ENCODE measurements around the gene WWC2. TPM values are rescaled to one million over a fixed set of nuclear protein-coding genes. Genes with fewer than 3 reads are reported as not detected.

WWC2 gene
- total RNA-seq, 1 experiment from 2014 or later, result 82.8 TPM

GRCh38 chr4:183073838-183074145, 25.3 kb upstream of the WWC2 start:
- no peak for DNase-seq (ENCODE audit: low spot score)
- Histone ChIP-seq H3K4me1 (ENCODE audit: insufficient read depth, low read length, poor library complexity, severe bottlenecking) (peaks cover 25% of the 10 kb centered on the region), H3K27ac (ENCODE audit: low read depth, low read length, poor library complexity, severe bottlenecking) (no peak overlapping the region), H3K36me3 (ENCODE audit: insufficient read depth, low read length, poor library complexity, severe bottlenecking) (no peaks in the 10 kb centered on the region), H3K27me3 (replicated peaks; ENCODE audit: insufficient read depth, low read depth, low read length, poor library complexity) (no peaks in the 10 kb centered on the region), H3K9me3 (ENCODE audit: low read depth, low read length, poor library complexity, severe bottlenecking) (peaks cover 10% of the 10 kb centered on the region), H3K4me3 (ENCODE audit: low read depth, low read length, poor library complexity, severe bottlenecking) (no peak overlapping the region)
- intact Hi-C loops (cut with micrococcal nuclease; ENCODE audit: unreplicated experiment), result loop anchor here (1.0 kb wide), 4 partner anchors 135 to 189 kb away; no protein-coding TSS in a partner anchor
- TF ChIP-seq, protein P1, sequence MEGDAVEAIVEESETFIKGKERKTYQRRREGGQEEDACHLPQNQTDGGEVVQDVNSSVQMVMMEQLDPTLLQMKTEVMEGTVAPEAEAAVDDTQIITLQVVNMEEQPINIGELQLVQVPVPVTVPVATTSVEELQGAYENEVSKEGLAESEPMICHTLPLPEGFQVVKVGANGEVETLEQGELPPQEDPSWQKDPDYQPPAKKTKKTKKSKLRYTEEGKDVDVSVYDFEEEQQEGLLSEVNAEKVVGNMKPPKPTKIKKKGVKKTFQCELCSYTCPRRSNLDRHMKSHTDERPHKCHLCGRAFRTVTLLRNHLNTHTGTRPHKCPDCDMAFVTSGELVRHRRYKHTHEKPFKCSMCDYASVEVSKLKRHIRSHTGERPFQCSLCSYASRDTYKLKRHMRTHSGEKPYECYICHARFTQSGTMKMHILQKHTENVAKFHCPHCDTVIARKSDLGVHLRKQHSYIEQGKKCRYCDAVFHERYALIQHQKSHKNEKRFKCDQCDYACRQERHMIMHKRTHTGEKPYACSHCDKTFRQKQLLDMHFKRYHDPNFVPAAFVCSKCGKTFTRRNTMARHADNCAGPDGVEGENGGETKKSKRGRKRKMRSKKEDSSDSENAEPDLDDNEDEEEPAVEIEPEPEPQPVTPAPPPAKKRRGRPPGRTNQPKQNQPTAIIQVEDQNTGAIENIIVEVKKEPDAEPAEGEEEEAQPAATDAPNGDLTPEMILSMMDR (conservative IDR thresholded peaks at IDR 0.05; ENCODE audit: low read depth, low read length), result no peak
- no peak for TF ChIP-seq EZH2 (IDR thresholded peaks at IDR 0.05; ENCODE audit: borderline replicate concordance, low read depth, low read length, poor library complexity, severe bottlenecking)
- ChIA-PET POLR2A (ENCODE audit: low non-redundant PET) (no interaction called here), CTCF (interaction anchor here (1.5 to 2.4 kb wide), 3 partner anchors 17 to 180 kb away, joined by 4 to 23 read pairs (median 5); no protein-coding TSS in a partner anchor)
- no TSS peak for BruUV-seq (replicated peaks)

GRCh38 chr4:183074288-183074990, 24.6 kb upstream of the WWC2 start:
- Histone ChIP-seq H3K27me3 (replicated peaks; ENCODE audit: insufficient read depth, low read depth, low read length, poor library complexity) (no peaks in the 10 kb centered on the region), H3K4me3 (ENCODE audit: low read depth, low read length, poor library complexity, severe bottlenecking) (no peak overlapping the region), H3K9me3 (ENCODE audit: low read depth, low read length, poor library complexity, severe bottlenecking) (peaks cover 9% of the 10 kb centered on the region), H3K27ac (ENCODE audit: low read depth, low read length, poor library complexity, severe bottlenecking) (no peak overlapping the region), H3K36me3 (ENCODE audit: insufficient read depth, low read length, poor library complexity, severe bottlenecking) (no peaks in the 10 kb centered on the region), H3K4me1 (ENCODE audit: insufficient read depth, low read length, poor library complexity, severe bottlenecking) (peaks cover 25% of the 10 kb centered on the region)
- CTCF ChIA-PET, result interaction anchor here (1.5 to 2.4 kb wide), 3 partner anchors 17 to 180 kb away, joined by 4 to 23 read pairs (median 5); no protein-coding TSS in a partner anchor
- POLR2A ChIA-PET (ENCODE audit: low non-redundant PET), result no interaction called here
- no TSS peak for BruUV-seq (replicated peaks)
- TF ChIP-seq, protein P1 (conservative IDR thresholded peaks at IDR 0.05; ENCODE audit: low read depth, low read length), result no peak
- TF ChIP-seq EZH2 (IDR thresholded peaks at IDR 0.05; ENCODE audit: borderline replicate concordance, low read depth, low read length, poor library complexity, severe bottlenecking), result no peak
- no peak for DNase-seq (ENCODE audit: low spot score)
- intact Hi-C loops (cut with micrococcal nuclease; ENCODE audit: unreplicated experiment), result no loop called here

- ChIA-PET POLR2A (ENCODE audit: low non-redundant PET) (no interaction called here), CTCF (no interaction called here)
- Histone ChIP-seq H3K27ac (ENCODE audit: low read depth, low read length, poor library complexity, severe bottlenecking) (no peak overlapping the region), H3K27me3 (replicated peaks; ENCODE audit: insufficient read depth, low read depth, low read length, poor library complexity) (no peaks in the 10 kb centered on the region), H3K4me3 (ENCODE audit: low read depth, low read length, poor library complexity, severe bottlenecking) (no peak overlapping the region), H3K4me1 (ENCODE audit: insufficient read depth, low read length, poor library complexity, severe bottlenecking) (peaks cover 15% of the 10 kb centered on the region), H3K36me3 (ENCODE audit: insufficient read depth, low read length, poor library complexity, severe bottlenecking) (no peaks in the 10 kb centered on the region), H3K9me3 (ENCODE audit: low read depth, low read length, poor library complexity, severe bottlenecking) (no peaks in the 10 kb centered on the region)
- BruUV-seq (replicated peaks), result no TSS peak
- no peak for DNase-seq (ENCODE audit: low spot score)
- TF ChIP-seq, protein P1 (conservative IDR thresholded peaks at IDR 0.05; ENCODE audit: low read depth, low read length), result 0 out of 2 replicates have a peak, but pooled peaks have one; percentile 16
- no peak for TF ChIP-seq EZH2 (IDR thresholded peaks at IDR 0.05; ENCODE audit: borderline replicate concordance, low read depth, low read length, poor library complexity, severe bottlenecking)
- intact Hi-C loops (cut with micrococcal nuclease; ENCODE audit: unreplicated experiment), result no loop called here
Measured at GRCh38 chr4:183078634-183079033, 20.4 kb upstream of the WWC2 start.
